ENCODE results near the gene TDP1.
"Not testable (repeated sequence)": the region's sequence is repeated elsewhere in the genome, so short reads cannot be mapped to it uniquely, and the experiment has no call there.

The TDP1 gene

GRCh38 chr14:90005441-90005840 lies 49.7 kb downstream of the TDP1 start:
- peaks cover 2% of the 10 kb centered on the region for H3K36me3 ChIP-seq (ENCODE audit: control insufficient read depth, insufficient read depth, low read length)
- no peak overlapping the region for H3K9ac ChIP-seq (ENCODE audit: low read depth, low read length)
- H3K27me3 ChIP-seq (ENCODE audit: control insufficient read depth, insufficient read depth, low read length), result no peaks in the 10 kb centered on the region
- H3K4me3 ChIP-seq (ENCODE audit: low read depth, low read length), result no peak overlapping the region
- H3K4me1 ChIP-seq (ENCODE audit: control insufficient read depth, insufficient read depth, low read length), result no peaks in the 10 kb centered on the region
- H3K9me3 ChIP-seq (ENCODE audit: control insufficient read depth, insufficient read depth, low read length), result no peaks in the 10 kb centered on the region

DNA sequence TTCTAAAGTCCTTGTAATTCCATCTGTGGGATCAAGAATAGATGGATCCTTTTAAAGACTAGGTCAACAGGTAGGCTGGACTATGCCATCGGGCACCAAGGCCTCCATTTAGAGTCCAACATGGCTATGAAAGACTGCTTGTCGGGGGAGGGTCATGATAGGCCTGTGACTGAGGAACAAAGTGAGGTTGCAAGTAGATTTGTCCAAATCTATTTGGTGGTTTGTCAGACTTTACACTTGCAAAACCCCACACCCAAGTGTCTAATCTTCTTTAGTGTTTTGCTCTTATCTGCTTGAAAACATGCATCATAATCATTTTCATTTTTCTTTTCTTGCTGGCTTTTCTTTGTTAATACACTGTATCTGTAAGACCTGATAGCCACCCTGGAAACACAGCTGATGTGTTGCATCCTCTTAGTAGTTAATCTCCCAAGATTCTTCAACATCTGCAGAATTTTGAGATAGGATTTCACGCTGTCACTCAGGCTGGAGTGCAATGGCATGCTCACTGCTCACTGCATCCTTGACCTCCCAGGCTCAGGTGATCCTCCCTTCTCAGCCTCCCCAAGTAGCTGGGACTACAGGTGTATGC lies 50.3 kb downstream of the TDP1 start:
- H3K27me3 ChIP-seq (ENCODE audit: control insufficient read depth, insufficient read depth, low read length), result no peaks in the 10 kb centered on the region
- H3K9ac ChIP-seq (ENCODE audit: low read depth, low read length), result no peak overlapping the region
- H3K9me3 ChIP-seq (ENCODE audit: control insufficient read depth, insufficient read depth, low read length), result no peaks in the 10 kb centered on the region
- H3K4me3 ChIP-seq (ENCODE audit: low read depth, low read length), result no peak overlapping the region
- H3K36me3 ChIP-seq (ENCODE audit: control insufficient read depth, insufficient read depth, low read length), result peaks cover 2% of the 10 kb centered on the region
- no peaks in the 10 kb centered on the region for H3K4me1 ChIP-seq (ENCODE audit: control insufficient read depth, insufficient read depth, low read length)

DNA sequence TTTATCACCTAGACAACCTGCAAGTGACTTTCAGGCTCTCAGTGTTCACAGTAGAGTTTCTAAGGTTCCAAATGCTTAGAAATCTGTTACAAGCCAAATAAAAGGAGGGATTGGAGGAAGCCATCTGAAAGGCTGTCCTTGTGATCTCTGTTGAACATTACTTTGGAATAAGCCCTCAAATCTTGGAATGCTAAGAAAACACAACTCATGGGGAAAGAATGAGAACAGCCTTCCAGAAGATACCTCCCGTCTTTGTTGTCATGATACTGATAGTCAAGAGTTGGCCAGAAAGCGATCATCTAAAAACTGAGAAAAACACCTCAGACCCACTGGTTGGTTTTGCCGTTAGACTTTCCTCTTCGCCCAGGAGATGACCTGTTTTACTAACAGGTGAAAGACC lies 61.6 kb downstream of the TDP1 start:
- Histone ChIP-seq H3K4me1 (ENCODE audit: control insufficient read depth, insufficient read depth, low read length) (no peaks in the 10 kb centered on the region), H3K4me3 (ENCODE audit: low read depth, low read length) (no peak overlapping the region), H3K9me3 (ENCODE audit: control insufficient read depth, insufficient read depth, low read length) (no peaks in the 10 kb centered on the region), H3K36me3 (ENCODE audit: control insufficient read depth, insufficient read depth, low read length) (peaks cover 12% of the 10 kb centered on the region), H3K9ac (ENCODE audit: low read depth, low read length) (no peak overlapping the region), H3K27me3 (ENCODE audit: control insufficient read depth, insufficient read depth, low read length) (no peaks in the 10 kb centered on the region)

DNA sequence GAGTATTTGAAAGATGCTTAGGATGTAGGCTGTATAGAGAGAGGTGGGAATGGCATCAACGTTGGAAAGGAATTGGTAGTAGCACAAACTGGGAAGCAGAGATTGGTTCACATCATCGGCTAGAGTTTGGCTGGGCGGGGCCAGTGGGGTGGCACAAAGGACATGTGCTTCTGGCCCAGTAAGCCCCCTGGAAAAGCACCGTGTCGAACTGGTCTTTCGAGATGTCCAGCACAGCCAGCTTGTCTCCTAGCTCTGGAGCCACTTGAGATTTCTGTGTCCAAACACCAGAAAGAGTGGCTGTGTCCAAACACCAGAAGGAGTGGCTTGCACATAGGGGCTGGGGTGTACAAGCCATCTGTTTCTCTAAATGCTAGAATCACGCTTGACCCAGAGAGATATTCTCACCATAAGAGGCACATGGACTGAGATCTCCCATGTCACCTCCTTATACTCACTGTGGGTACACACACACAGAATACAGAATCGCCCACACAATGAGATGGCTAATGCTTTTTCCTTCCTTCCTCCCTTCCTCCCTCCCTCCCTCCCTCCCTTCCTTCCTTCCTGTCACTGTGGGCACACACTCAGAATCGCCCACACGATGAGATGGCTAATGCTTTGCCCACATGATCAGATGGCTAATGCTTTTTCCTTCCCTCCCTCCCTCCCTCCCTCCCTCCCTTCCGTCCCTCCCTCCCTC lies 64.2 kb downstream of the TDP1 start:
- Histone ChIP-seq H3K9ac (ENCODE audit: low read depth, low read length) (no peak overlapping the region), H3K4me3 (ENCODE audit: low read depth, low read length) (no peak overlapping the region), H3K9me3 (ENCODE audit: control insufficient read depth, insufficient read depth, low read length) (no peaks in the 10 kb centered on the region), H3K4me1 (ENCODE audit: control insufficient read depth, insufficient read depth, low read length) (no peaks in the 10 kb centered on the region), H3K27me3 (ENCODE audit: control insufficient read depth, insufficient read depth, low read length) (no peaks in the 10 kb centered on the region), H3K36me3 (ENCODE audit: control insufficient read depth, insufficient read depth, low read length) (peaks cover 10% of the 10 kb centered on the region)

DNA sequence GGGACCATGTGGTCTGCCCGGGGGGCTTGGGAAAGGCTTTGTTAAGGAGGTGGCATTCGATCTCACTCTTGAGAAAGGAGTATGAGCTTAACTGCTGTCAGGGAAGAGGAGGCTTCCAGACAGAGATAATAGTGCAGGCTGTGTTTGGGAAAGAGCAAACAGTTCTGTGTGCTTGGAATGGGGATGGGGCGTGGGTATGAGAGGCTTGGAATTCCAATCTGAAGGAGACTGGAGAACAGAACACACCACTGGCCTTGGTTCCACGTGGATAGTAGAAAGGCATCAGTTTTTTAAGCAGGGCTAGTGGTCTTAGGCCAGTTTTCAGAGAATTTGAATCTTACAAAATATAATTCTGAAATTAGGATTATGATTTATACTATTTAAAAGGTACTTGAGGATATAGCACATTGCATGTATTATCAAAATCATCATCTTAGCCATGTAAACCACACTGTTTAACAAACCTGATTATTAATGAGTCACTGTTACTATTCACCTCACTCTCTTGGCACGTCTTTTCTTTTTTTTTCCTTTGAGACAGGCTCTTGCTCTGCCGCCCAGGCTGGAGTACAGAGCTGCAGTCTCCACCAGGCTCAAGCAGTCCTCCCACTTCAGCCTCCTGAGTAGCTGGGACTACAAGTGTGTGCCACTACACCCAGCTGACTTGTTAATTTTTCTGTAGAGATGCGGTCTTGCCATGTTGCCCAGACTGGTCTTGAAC lies 67.6 kb downstream of the TDP1 start:
- H3K9me3 ChIP-seq (ENCODE audit: control insufficient read depth, insufficient read depth, low read length), result no peaks in the 10 kb centered on the region
- H3K36me3 ChIP-seq (ENCODE audit: control insufficient read depth, insufficient read depth, low read length), result peaks cover 16% of the 10 kb centered on the region
- no peaks in the 10 kb centered on the region for H3K4me1 ChIP-seq (ENCODE audit: control insufficient read depth, insufficient read depth, low read length)
- no peak overlapping the region for H3K9ac ChIP-seq (ENCODE audit: low read depth, low read length)
- no peaks in the 10 kb centered on the region for H3K27me3 ChIP-seq (ENCODE audit: control insufficient read depth, insufficient read depth, low read length)
- no peak overlapping the region for H3K4me3 ChIP-seq (ENCODE audit: low read depth, low read length)

GRCh38 chr14:90024910-90025309 lies 69.2 kb downstream of the TDP1 start:
- Histone ChIP-seq H3K9ac (ENCODE audit: low read depth, low read length) (no peak overlapping the region), H3K4me1 (ENCODE audit: control insufficient read depth, insufficient read depth, low read length) (no peaks in the 10 kb centered on the region), H3K9me3 (ENCODE audit: control insufficient read depth, insufficient read depth, low read length) (no peaks in the 10 kb centered on the region), H3K27me3 (ENCODE audit: control insufficient read depth, insufficient read depth, low read length) (no peaks in the 10 kb centered on the region), H3K4me3 (ENCODE audit: low read depth, low read length) (no peak overlapping the region), H3K36me3 (ENCODE audit: control insufficient read depth, insufficient read depth, low read length) (peaks cover 16% of the 10 kb centered on the region)

DNA sequence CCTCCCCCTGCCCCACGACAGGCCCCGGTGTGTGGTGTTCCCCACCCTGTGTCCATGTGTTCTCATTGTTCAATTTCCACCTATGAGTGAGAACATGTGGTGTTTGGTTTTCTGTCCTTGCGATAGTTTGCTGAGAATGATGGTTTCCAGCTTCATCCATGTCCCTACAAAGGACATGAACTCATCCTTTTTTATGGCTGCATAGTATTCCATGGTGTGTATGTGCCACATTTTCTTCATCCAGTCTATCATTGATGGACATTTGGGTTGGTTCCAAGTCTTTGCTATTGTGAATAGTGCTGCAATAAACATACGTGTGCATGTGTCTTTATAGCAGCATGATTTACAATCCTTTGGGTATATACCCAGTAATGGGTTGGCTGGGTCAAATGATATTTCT lies 70.9 kb downstream of the TDP1 start:
- H3K4me3 ChIP-seq (ENCODE audit: low read depth, low read length); H3K27me3 ChIP-seq (ENCODE audit: control insufficient read depth, insufficient read depth, low read length); H3K9ac ChIP-seq (ENCODE audit: low read depth, low read length); H3K9me3 ChIP-seq (ENCODE audit: control insufficient read depth, insufficient read depth, low read length); H3K4me1 ChIP-seq (ENCODE audit: control insufficient read depth, insufficient read depth, low read length): not testable (repeated sequence)
- peaks cover 13% of the 10 kb centered on the region for H3K36me3 ChIP-seq (ENCODE audit: control insufficient read depth, insufficient read depth, low read length)

- H3K36me3 ChIP-seq (ENCODE audit: control insufficient read depth, insufficient read depth, low read length), result peaks cover 9% of the 10 kb centered on the region
- H3K27me3 ChIP-seq (ENCODE audit: control insufficient read depth, insufficient read depth, low read length), result no peaks in the 10 kb centered on the region
- H3K9ac ChIP-seq (ENCODE audit: low read depth, low read length), result no peak overlapping the region
These were observed 72.1 kb downstream of the TDP1 start for GRCh38 chr14:90027842-90028241.

DNA sequence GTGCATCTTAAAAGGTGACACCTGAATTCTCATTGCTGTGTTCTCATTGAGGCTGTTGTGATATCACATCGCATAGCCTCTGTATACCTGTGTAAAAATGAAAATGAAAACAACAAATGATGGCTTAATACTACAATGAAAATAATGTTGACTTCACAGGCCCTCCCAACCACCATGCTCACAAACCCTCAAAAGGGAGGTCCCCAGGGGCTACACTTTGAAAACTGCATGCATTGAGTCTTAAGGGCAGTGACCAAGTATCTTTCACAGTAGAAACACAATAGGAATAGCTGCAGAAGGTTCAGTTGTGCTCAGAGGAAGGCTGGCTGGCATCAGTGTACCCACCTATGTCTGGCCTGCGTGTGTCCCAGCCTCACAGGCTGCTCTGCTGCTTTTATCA lies 78.4 kb downstream of the TDP1 start:
- Histone ChIP-seq H3K4me3 (ENCODE audit: low read depth, low read length) (no peak overlapping the region), H3K9me3 (ENCODE audit: control insufficient read depth, insufficient read depth, low read length) (no peaks in the 10 kb centered on the region), H3K36me3 (ENCODE audit: control insufficient read depth, insufficient read depth, low read length) (peaks cover 6% of the 10 kb centered on the region), H3K27me3 (ENCODE audit: control insufficient read depth, insufficient read depth, low read length) (no peaks in the 10 kb centered on the region), H3K4me1 (ENCODE audit: control insufficient read depth, insufficient read depth, low read length) (no peaks in the 10 kb centered on the region), H3K9ac (ENCODE audit: low read depth, low read length) (no peak overlapping the region)

More at GRCh38 chr14:90027842-90028241, 72.1 kb downstream of the TDP1 start:
- no peaks in the 10 kb centered on the region for H3K4me1 ChIP-seq (ENCODE audit: control insufficient read depth, insufficient read depth, low read length)
- no peaks in the 10 kb centered on the region for H3K9me3 ChIP-seq (ENCODE audit: control insufficient read depth, insufficient read depth, low read length)
- no peak overlapping the region for H3K4me3 ChIP-seq (ENCODE audit: low read depth, low read length)

DNA sequence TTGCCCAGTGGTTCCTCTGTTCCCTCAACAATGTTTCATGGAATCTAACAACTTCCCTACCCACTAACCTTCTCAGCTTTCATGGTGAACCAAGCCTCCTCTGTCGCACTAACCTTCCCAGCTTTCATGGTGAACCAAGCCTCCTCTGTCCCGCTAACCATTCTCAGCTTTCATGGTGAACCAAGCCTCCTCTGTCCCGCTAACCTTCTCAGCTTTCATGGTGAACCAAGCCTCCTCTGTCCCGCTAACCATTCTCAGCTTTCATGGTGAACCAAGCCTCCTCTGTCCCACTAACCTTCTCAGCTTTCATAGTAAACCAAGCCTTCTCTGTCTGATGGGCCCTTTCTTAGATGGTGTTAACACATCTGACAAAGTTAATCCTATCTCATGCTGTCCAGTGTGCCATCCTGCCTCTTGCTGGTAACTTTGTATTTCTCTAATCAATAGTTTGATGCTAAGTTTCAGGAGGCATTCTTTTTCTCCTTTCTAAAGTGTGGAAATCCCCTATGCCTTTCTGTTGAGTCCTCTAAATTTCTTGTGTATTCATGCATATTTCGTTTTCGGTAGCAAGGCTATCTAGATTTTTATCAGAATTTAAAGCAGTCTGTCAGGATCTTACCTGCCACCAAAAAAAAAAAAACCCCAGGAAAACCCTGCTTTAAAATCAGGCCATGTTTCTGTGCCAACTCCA lies 79.3 kb downstream of the TDP1 start:
- H3K9ac ChIP-seq (ENCODE audit: low read depth, low read length), result no peak overlapping the region
- no peaks in the 10 kb centered on the region for H3K4me1 ChIP-seq (ENCODE audit: control insufficient read depth, insufficient read depth, low read length)
- H3K36me3 ChIP-seq (ENCODE audit: control insufficient read depth, insufficient read depth, low read length), result peaks cover 6% of the 10 kb centered on the region
- no peak overlapping the region for H3K4me3 ChIP-seq (ENCODE audit: low read depth, low read length)
- no peaks in the 10 kb centered on the region for H3K9me3 ChIP-seq (ENCODE audit: control insufficient read depth, insufficient read depth, low read length)
- no peaks in the 10 kb centered on the region for H3K27me3 ChIP-seq (ENCODE audit: control insufficient read depth, insufficient read depth, low read length)

- H3K27me3 ChIP-seq (ENCODE audit: control insufficient read depth, insufficient read depth, low read length), result no peaks in the 10 kb centered on the region
- H3K9ac ChIP-seq (ENCODE audit: low read depth, low read length), result no peak overlapping the region
- no peaks in the 10 kb centered on the region for H3K4me1 ChIP-seq (ENCODE audit: control insufficient read depth, insufficient read depth, low read length)
- H3K9me3 ChIP-seq (ENCODE audit: control insufficient read depth, insufficient read depth, low read length), result no peaks in the 10 kb centered on the region
- no peak overlapping the region for H3K4me3 ChIP-seq (ENCODE audit: low read depth, low read length)
- no peaks in the 10 kb centered on the region for H3K36me3 ChIP-seq (ENCODE audit: control insufficient read depth, insufficient read depth, low read length)
These were observed 83.7 kb downstream of the TDP1 start for GRCh38 chr14:90039253-90040010.

Data from iPS-15b (cell line).